Transverse colon (tissue), 4 donors: ENCODE data around the gene USPL1.

Experiments used
- CTCF ChIP-seq, 5 experiments: fragments of 200-600 bp in 3 of 5; fragments of 450-650 bp in 2 of 5; sonication (generic) in 3 of 5; IDR thresholded peaks; 1 replicate in 2 of 5; 2 replicates in 3 of 5; pipeline ENCODE4 v1.5.1; 2016 to 2017; ENCODE audit warnings: antibody characterized with exemption in 5 of 5, inconsistent platforms in 3 of 5, mild to moderate bottlenecking in 2 of 5, moderate library complexity in 1 of 5
- EP300 ChIP-seq: sonication (generic); formaldehyde crosslinking; IDR thresholded peaks from one replicate; pipeline ENCODE4 v1.6.1; 2017; ENCODE audit warnings: antibody characterized with exemption, low read depth
- POLR2A ChIP-seq: fragments of 450-650 bp; IDR thresholded peaks from one replicate; pipeline ENCODE4 v1.6.1; 2016; ENCODE audit warnings: antibody characterized with exemption, mild to moderate bottlenecking, moderate library complexity
- POLR2AphosphoS5 ChIP-seq, 3 donors: sonication (generic); formaldehyde crosslinking; IDR thresholded peaks; one replicate each; pipeline ENCODE4 v1.6.1; 2016; ENCODE audit warnings: antibody characterized with exemption in 3 of 3

DNA sequence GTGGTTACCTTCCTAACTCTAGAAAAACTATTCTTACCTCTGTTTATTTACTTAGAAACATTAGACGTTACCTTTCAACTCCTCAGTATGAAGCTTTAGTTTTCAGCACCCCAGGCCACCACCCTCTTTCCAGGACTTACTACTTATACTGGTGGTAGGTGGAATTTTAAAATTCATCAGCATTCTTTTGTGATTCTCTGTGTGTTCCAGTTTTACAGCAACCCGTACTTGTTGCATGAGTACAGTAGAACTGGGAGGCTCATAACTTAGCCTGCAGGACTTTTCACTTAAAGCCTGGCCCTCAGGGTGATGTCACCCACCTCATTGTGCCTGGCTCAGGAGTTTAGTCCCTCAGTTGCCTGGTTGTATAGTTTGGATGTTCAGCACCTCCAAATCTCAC, 68.3 kb downstream of the USPL1 start:
- TF ChIP-seq CTCF (IDR thresholded peaks at IDR 0.05) (no peak), POLR2A (no peak), POLR2AphosphoS5 (IDR thresholded peaks at IDR 0.05) (no peak), EP300 (no peak)
